Erythroblast (primary cell): Measurements from ENCODE around the gene DDI1.

ENCODE experiments used
- GATA1 ChIP-seq: IDR thresholded peaks from 2 replicates; pipeline ENCODE4 v1.6.1; 2011; ENCODE audit warnings: low read depth, mild to moderate bottlenecking, control low read depth, low read length, moderate library complexity
- POLR2A ChIP-seq: IDR thresholded peaks from 2 replicates; pipeline ENCODE4 v1.6.1; 2011; ENCODE audit warnings: mild to moderate bottlenecking, low read length

- TF ChIP-seq POLR2A (no peak), GATA1 (no peak)
These were observed 11.9 kb upstream of the DDI1 start for GRCh38 chr11:104024572-104024971.
